GM12878 (cell line): Measurements from ENCODE around the gene SLC6A12. TPM values are rescaled to one million over a fixed set of nuclear protein-coding genes. Genes with fewer than 3 reads are reported as not detected.

Experiments
- ATAC-seq: fragments of 200-7000 bp; cut with Tn5 transposase; 3 replicates; pipeline ENCODE4 v1.9.1; 2020; ENCODE audit warnings: mild to moderate bottlenecking, moderate library complexity
- BruUV-seq: library from RNA; stranded (reverse); fragments of 400-500 nt; replicated peaks from 2 replicates; lab custom pipeline; 2021; lab: Mats Ljungman, UMichigan
- CTCF ChIA-PET: fragments of 300-600 bp; sonication (Branson Sonifier 250); formaldehyde crosslinking; extraction: SDS; loops from one replicate; lab custom pipeline; 2021; ENCODE audit warnings: inconsistent platforms; lab: Yijun Ruan, JAX
- POLR2A ChIA-PET: fragments of 350-600 bp; formaldehyde crosslinking; extraction: SDS; loops from one replicate; lab custom pipeline; 2021; ENCODE audit warnings: inconsistent platforms; lab: Charles Lee
- RAD21 ChIA-PET: fragments of 300-600 bp; sonication (Branson Sonifier 250); formaldehyde crosslinking; loops from one replicate; lab custom pipeline; 2023; ENCODE audit warnings: antibody characterized with exemption; ENCODE audit not compliant: unreplicated experiment; lab: Charles Lee
- SMC1A ChIA-PET: fragments of 300-600 bp; sonication (Branson Sonifier 250); formaldehyde crosslinking; loops from one replicate; lab custom pipeline; 2023; ENCODE audit not compliant: unreplicated experiment, uncharacterized antibody; lab: Charles Lee
- DNase-seq: peaks from one replicate; pipeline ENCODE4 v3.0.0-alpha.2; 2011; ENCODE audit warnings: low read depth, low spot score
- FAIRE-seq: peaks from 3 replicates; lab custom pipeline; 2011; peaks lifted over from hg19 to GRCh38; lab: Jason Lieb, UNC
- H2AFZ ChIP-seq: 2 replicates; pipeline ENCODE4 v1.6.0; 2011; ENCODE audit warnings: low read depth, low read length, control low read depth; ENCODE audit not compliant: control insufficient read depth
- H3K27ac ChIP-seq: 2 replicates; pipeline ENCODE4 v1.5.1; 2011; ENCODE audit warnings: control low read depth; ENCODE audit not compliant: control insufficient read depth, insufficient read depth
- H3K27me3 ChIP-seq, 2 experiments: replicated peaks in 1 of 2; 2 replicates each; pipeline versions ENCODE4 v1.6.0 to v1.6.1; 2011; ENCODE audit warnings: low read length in 1 of 2; ENCODE audit not compliant: control insufficient read depth in 2 of 2, insufficient read depth in 2 of 2
- H3K36me3 ChIP-seq, 2 experiments: 2 replicates each; pipeline ENCODE4 v1.5.1; 2011; ENCODE audit warnings: low read length in 1 of 2; ENCODE audit not compliant: control insufficient read depth in 2 of 2, insufficient read depth in 2 of 2
- H3K4me1 ChIP-seq: 2 replicates; pipeline ENCODE4 v1.6.1; 2011; ENCODE audit warnings: mild to moderate bottlenecking, low read length, moderate library complexity, mixed read lengths; ENCODE audit not compliant: control insufficient read depth, insufficient read depth
- H3K4me2 ChIP-seq: 2 replicates; pipeline ENCODE4 v1.6.0; 2011; ENCODE audit warnings: control low read depth; ENCODE audit not compliant: control insufficient read depth, insufficient read depth
- H3K4me3 ChIP-seq: fragments of 200-600 bp; sonication (generic); 2 replicates; pipeline ENCODE4 v1.5.1; 2016
- H3K79me2 ChIP-seq: 2 replicates; pipeline ENCODE4 v1.6.0; 2011; ENCODE audit warnings: low read length; ENCODE audit not compliant: control insufficient read depth, insufficient read depth
- H3K9ac ChIP-seq: 2 replicates; pipeline ENCODE4 v1.8.0; 2011; ENCODE audit warnings: low read length, control low read depth, mixed read lengths; ENCODE audit not compliant: control insufficient read depth, insufficient read depth
- H3K9me3 ChIP-seq: replicated peaks from 3 replicates; pipeline ENCODE4 v1.5.1; 2011; ENCODE audit warnings: mild to moderate bottlenecking, low read length; ENCODE audit not compliant: control insufficient read depth, insufficient read depth
- H4K20me1 ChIP-seq: 2 replicates; pipeline ENCODE4 v1.6.0; 2011; ENCODE audit not compliant: control insufficient read depth, insufficient read depth
- BCL11A ChIP-seq: IDR thresholded peaks from 2 replicates; pipeline ENCODE4 v1.6.1; 2011; ENCODE audit warnings: low read depth, low read length
- CHD4 ChIP-seq: fragments of 200-600 bp; sonication (generic); IDR thresholded peaks from 2 replicates; pipeline ENCODE4 v1.6.1; 2016; ENCODE audit warnings: mild to moderate bottlenecking
- GATAD2B ChIP-seq: fragments of 450-650 bp; conservative IDR thresholded peaks from 2 replicates; pipeline ENCODE4 v1.6.1; 2017; ENCODE audit warnings: low read depth, mild to moderate bottlenecking, moderate library complexity
- JUNB ChIP-seq: IDR thresholded peaks from 2 replicates; pipeline ENCODE4 v1.6.1; 2016; ENCODE audit warnings: antibody characterized with exemption, mild to moderate bottlenecking
- JUND ChIP-seq: IDR thresholded peaks from 2 replicates; pipeline ENCODE4 v1.6.1; 2012; ENCODE audit warnings: low read depth, mild to moderate bottlenecking, low read length, improper control_type of control experiment, moderate library complexity
- MTA2 ChIP-seq: fragments of 450-650 bp; IDR thresholded peaks from 2 replicates; pipeline ENCODE4 v1.6.1; 2016; ENCODE audit warnings: low read depth, mild to moderate bottlenecking, moderate library complexity
- MYB ChIP-seq: fragments of 150-350 bp; IDR thresholded peaks from 2 replicates; pipeline ENCODE4 v1.6.1; 2014; ENCODE audit warnings: mild to moderate bottlenecking, low read depth, low read length, borderline replicate concordance
- NFXL1 ChIP-seq: fragments of 450-650 bp; IDR thresholded peaks from 2 replicates; pipeline ENCODE4 v1.6.1; 2017; ENCODE audit warnings: antibody characterized with exemption, mild to moderate bottlenecking, borderline replicate concordance
- PAX8 ChIP-seq: fragments of 450-650 bp; IDR thresholded peaks from 2 replicates; pipeline ENCODE4 v1.6.1; 2017; ENCODE audit warnings: mild to moderate bottlenecking, moderate library complexity
- RFX5 ChIP-seq: IDR thresholded peaks from 2 replicates; pipeline ENCODE4 v1.6.1; 2011; ENCODE audit warnings: low read depth, low read length, improper control_type of control experiment
- SREBF1 ChIP-seq: IDR thresholded peaks from 2 replicates; pipeline ENCODE4 v1.6.1; 2012; ENCODE audit warnings: mild to moderate bottlenecking, low read length
- TARDBP ChIP-seq: IDR thresholded peaks from 2 replicates; pipeline ENCODE4 v1.6.1; 2016; ENCODE audit warnings: borderline replicate concordance
- ZNF217 ChIP-seq: fragments of 450-650 bp; IDR thresholded peaks from 2 replicates; pipeline ENCODE4 v1.6.1; 2017; ENCODE audit warnings: antibody characterized with exemption, mild to moderate bottlenecking
- WGBS: methylation state at CpG from one replicate; pipeline ENCODE4 v1.1.6; 2016; ENCODE audit warnings: low lambda C conversion rate; ENCODE audit not compliant: insufficient replicate concordance, insufficient coverage; ENCODE audit errors: missing lambda C conversion rate; 5-methylcytosine and 5-hydroxymethylcytosine counted together
- in situ Hi-C: fragments of 300-500 bp; cut with MboI; formaldehyde crosslinking; loops from 9 replicates; pipeline ENCODE4 v1.14.3; 2018; ENCODE audit warnings: mixed read lengths
- intact Hi-C: fragments of 100-400 bp; cut with micrococcal nuclease; formaldehyde crosslinking; loops from one replicate; pipeline ENCODE4 v1.14.2; 2022; ENCODE audit not compliant: unreplicated experiment
- polyA plus RNA-seq, 11 experiments: library from polyadenylated mRNA; depleted of rRNA in 4 of 11; unstranded in 6 of 11; stranded (reverse) in 5 of 11; fragments of >200 nt; fragmentation: Nextera tagmentation in 4 of 11; fragmentation: Illumina TruSeq in 1 of 11; extraction: Ambion mirVana in 4 of 11; extraction: Trizol in 1 of 11; gene quantifications; 1 replicate in 1 of 11; 2 replicates in 10 of 11; pipeline versions ENCODE4 v1.2.1 to v1.2.3, GENCODE V29; 2011 to 2016; ENCODE audit warnings: inconsistent platforms in 2 of 11, missing spikeins in 2 of 11, low read depth in 1 of 11
- total RNA-seq, 4 experiments: library from RNA; depleted of rRNA in 3 of 4; stranded (reverse); fragments of >200 nt in 3 of 4; fragmentation: Illumina TruSeq in 1 of 4; extraction: Trizol in 1 of 4; gene quantifications; 2 replicates each; pipeline versions ENCODE4 v1.2.1 to v1.2.3, GENCODE V29; 2013 to 2021
- TF ChIP-seq, protein P1 (sequence below): fragments of 150-350 bp; IDR thresholded peaks from 2 replicates; pipeline ENCODE4 v1.6.1; 2014; ENCODE audit warnings: mild to moderate bottlenecking, low read depth, low read length
- TF ChIP-seq, protein P2 (sequence below): IDR thresholded peaks from 2 replicates; pipeline ENCODE4 v1.6.1; 2012; ENCODE audit warnings: low read depth, low read length, improper control_type of control experiment
- TF ChIP-seq, protein P3 (sequence below): fragments of 450-650 bp; IDR thresholded peaks from 2 replicates; pipeline ENCODE4 v1.6.1; 2017; ENCODE audit warnings: mild to moderate bottlenecking
- TF ChIP-seq, protein P4 (sequence below): fragments of 450-650 bp; formaldehyde crosslinking; IDR thresholded peaks from 2 replicates; pipeline ENCODE4 v1.4.0; 2022; ENCODE audit warnings: mild to moderate bottlenecking, moderate library complexity

SLC6A12 gene
- total and polyA plus RNA-seq, 10 of the 15 experiments (the other 5 are each of a cell fraction or from before 2014, with no cell fraction given) = 0.06 to 0.11 (median 0.07) TPM; not detected in 7

DNA sequence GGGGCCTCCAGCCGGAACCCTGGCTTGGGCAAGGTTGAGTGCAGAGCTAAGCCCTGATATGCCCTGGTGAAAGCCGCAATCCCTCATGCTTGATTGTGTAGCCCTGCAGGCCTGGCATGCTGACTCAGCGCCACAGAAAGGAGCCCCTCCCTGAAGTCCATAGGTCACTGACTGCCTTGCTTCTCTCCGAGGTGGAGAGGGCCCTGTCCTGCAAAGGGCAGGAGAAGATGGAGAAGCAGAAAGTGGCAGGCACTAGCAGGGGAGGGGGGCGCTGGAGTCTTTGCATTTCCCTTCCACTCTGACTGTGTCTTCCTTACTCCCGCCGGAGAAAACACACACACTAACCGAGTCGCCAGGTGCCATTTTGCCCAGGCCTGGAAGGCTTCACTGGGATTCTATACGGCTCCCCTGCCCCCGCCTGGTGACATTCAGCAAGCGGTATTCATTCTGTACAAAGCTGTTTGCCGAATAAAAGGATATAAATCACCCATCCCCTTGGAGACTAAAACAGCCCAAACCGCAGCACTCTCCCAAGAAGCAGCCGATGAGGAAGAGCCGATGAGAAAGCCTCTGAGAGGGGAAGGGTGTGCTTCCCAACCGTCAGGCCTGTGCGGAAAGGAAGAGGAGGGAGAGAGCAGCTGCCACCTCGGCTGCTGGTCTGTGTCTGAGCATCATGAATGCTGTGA, 69.8 kb downstream of the SLC6A12 start:
- no peak overlapping the region for H3K9ac ChIP-seq
- ChIA-PET CTCF (interaction anchor here (1.5 to 1.6 kb wide), 2 partner anchors 9 kb away, joined by 3 read pairs; no protein-coding TSS in a partner anchor), RAD21 (no interaction called here), POLR2A (no interaction called here), SMC1A (no interaction called here)
- no peaks in the 10 kb centered on the region for H4K20me1 ChIP-seq
- FAIRE-seq (no peak), DNase-seq (no peak), ATAC-seq (no peak)
- no peaks in the 10 kb centered on the region for H3K79me2 ChIP-seq
- H3K4me1 ChIP-seq = no peaks in the 10 kb centered on the region
- H3K4me2 ChIP-seq = no peak overlapping the region
- intact Hi-C loops (no loop called here), in situ Hi-C loops (no loop called here)
- BruUV-seq = no TSS peak
- H3K4me3 ChIP-seq = no peak overlapping the region
- H3K9me3 ChIP-seq = no peaks in the 10 kb centered on the region
- peaks cover 0 to 4% of the 10 kb centered on the region in 2 experiments; a peak in 2 of 4 replicates for H3K27me3 ChIP-seq
- 43% methylated on average over 19 of the region's 19 CpGs for WGBS
- H2AFZ ChIP-seq = no peak overlapping the region
- no peaks in the 10 kb centered on the region for H3K36me3 ChIP-seq
- no peak overlapping the region for H3K27ac ChIP-seq
- no peak for TF ChIP-seq JUNB
- TF ChIP-seq, protein P1, sequence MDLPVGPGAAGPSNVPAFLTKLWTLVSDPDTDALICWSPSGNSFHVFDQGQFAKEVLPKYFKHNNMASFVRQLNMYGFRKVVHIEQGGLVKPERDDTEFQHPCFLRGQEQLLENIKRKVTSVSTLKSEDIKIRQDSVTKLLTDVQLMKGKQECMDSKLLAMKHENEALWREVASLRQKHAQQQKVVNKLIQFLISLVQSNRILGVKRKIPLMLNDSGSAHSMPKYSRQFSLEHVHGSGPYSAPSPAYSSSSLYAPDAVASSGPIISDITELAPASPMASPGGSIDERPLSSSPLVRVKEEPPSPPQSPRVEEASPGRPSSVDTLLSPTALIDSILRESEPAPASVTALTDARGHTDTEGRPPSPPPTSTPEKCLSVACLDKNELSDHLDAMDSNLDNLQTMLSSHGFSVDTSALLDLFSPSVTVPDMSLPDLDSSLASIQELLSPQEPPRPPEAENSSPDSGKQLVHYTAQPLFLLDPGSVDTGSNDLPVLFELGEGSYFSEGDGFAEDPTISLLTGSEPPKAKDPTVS = no peak
- no peak for TF ChIP-seq RFX5
- no peak for TF ChIP-seq PAX8
- no peak for TF ChIP-seq JUND
- TF ChIP-seq, protein P2, sequence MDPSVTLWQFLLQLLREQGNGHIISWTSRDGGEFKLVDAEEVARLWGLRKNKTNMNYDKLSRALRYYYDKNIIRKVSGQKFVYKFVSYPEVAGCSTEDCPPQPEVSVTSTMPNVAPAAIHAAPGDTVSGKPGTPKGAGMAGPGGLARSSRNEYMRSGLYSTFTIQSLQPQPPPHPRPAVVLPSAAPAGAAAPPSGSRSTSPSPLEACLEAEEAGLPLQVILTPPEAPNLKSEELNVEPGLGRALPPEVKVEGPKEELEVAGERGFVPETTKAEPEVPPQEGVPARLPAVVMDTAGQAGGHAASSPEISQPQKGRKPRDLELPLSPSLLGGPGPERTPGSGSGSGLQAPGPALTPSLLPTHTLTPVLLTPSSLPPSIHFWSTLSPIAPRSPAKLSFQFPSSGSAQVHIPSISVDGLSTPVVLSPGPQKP = no peak
- no peak for TF ChIP-seq GATAD2B
- TF ChIP-seq, protein P3, sequence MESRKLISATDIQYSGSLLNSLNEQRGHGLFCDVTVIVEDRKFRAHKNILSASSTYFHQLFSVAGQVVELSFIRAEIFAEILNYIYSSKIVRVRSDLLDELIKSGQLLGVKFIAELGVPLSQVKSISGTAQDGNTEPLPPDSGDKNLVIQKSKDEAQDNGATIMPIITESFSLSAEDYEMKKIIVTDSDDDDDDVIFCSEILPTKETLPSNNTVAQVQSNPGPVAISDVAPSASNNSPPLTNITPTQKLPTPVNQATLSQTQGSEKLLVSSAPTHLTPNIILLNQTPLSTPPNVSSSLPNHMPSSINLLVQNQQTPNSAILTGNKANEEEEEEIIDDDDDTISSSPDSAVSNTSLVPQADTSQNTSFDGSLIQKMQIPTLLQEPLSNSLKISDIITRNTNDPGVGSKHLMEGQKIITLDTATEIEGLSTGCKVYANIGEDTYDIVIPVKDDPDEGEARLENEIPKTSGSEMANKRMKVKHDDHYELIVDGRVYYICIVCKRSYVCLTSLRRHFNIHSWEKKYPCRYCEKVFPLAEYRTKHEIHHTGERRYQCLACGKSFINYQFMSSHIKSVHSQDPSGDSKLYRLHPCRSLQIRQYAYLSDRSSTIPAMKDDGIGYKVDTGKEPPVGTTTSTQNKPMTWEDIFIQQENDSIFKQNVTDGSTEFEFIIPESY = no peak
- TF ChIP-seq SREBF1 = no peak
- no peak for TF ChIP-seq BCL11A
- TF ChIP-seq MYB = no peak
- no peak for TF ChIP-seq CHD4
- TF ChIP-seq, protein P4, sequence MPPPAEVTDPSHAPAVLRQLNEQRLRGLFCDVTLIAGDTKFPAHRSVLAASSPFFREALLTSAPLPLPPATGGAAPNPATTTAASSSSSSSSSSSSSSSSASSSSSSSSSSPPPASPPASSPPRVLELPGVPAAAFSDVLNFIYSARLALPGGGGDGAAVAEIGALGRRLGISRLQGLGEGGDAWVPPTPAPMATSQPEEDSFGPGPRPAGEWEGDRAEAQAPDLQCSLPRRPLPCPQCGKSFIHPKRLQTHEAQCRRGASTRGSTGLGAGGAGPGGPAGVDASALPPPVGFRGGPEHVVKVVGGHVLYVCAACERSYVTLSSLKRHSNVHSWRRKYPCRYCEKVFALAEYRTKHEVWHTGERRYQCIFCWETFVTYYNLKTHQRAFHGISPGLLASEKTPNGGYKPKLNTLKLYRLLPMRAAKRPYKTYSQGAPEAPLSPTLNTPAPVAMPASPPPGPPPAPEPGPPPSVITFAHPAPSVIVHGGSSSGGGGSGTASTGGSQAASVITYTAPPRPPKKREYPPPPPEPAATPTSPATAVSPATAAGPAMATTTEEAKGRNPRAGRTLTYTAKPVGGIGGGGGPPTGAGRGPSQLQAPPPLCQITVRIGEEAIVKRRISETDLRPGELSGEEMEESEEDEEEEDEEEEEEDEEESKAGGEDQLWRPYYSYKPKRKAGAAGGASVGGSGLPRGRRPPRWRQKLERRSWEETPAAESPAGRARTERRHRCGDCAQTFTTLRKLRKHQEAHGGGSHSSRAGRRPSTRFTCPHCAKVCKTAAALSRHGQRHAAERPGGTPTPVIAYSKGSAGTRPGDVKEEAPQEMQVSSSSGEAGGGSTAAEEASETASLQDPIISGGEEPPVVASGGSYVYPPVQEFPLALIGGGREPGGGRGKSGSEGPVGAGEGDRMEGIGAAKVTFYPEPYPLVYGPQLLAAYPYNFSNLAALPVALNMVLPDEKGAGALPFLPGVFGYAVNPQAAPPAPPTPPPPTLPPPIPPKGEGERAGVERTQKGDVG (CRISPR knock-in tag) = no peak
- no peak for TF ChIP-seq MTA2
- no peak for TF ChIP-seq NFXL1
- TF ChIP-seq TARDBP = no peak
- no peak for TF ChIP-seq ZNF217
